ENCODE measurements around the gene LLGL1. TPM values are rescaled to one million over a fixed set of nuclear protein-coding genes. Genes with fewer than 3 reads are reported as not detected.

The LLGL1 gene
- total and polyA plus RNA-seq, 10 of the 15 experiments (the other 5 are each of a cell fraction or from before 2014, with no cell fraction given): 0.02 to 9.2 (median 2.5) TPM

DNA sequence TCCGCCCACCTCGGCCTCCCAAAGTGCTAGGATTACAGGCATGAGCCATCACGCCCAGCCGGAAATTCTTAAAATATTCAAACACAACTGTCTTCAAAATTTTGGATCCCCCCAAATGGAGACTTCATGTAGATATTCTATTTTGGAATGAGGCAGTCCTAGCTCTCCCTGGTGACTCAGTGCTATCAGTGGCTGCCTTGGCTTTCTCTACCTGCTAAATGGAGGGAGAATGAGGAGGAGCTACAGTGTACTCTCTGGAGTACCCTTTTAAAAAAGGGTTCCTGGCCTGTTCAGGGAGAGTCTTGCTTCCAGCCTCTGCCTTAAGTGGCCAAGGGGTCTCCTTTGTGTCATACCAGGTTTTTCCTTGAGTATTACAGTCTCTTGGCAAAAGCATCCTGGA, 31.0 kb upstream of the LLGL1 start:
- ChIA-PET RAD21 (ENCODE audit: unreplicated experiment) (no interaction called here), SMC1A (ENCODE audit: uncharacterized antibody, unreplicated experiment) (no interaction called here), CTCF (no interaction called here), POLR2A (no interaction called here)
- Histone ChIP-seq H2AFZ (ENCODE audit: control insufficient read depth, low read depth, low read length) (no peak overlapping the region), H3K4me1 (ENCODE audit: control insufficient read depth, insufficient read depth, low read length) (no peaks in the 10 kb centered on the region), H3K36me3 (ENCODE audit: control insufficient read depth in 2 of 2, insufficient read depth in 2 of 2, low read length in 1 of 2) (peaks cover 30 to 51% of the 10 kb centered on the region in 2 experiments), H3K4me3 (no peak overlapping the region), H4K20me1 (ENCODE audit: control insufficient read depth, insufficient read depth) (peaks cover 17% of the 10 kb centered on the region), H3K27ac (ENCODE audit: control insufficient read depth, insufficient read depth) (no peak overlapping the region), H3K4me2 (ENCODE audit: control insufficient read depth, insufficient read depth) (no peak overlapping the region), H3K9me3 (replicated peaks; ENCODE audit: control insufficient read depth, insufficient read depth, low read length) (no peaks in the 10 kb centered on the region), H3K27me3 (replicated peaks in 1 of 2; ENCODE audit: control insufficient read depth in 2 of 2, insufficient read depth in 2 of 2, low read length in 1 of 2) (no peaks in the 10 kb centered on the region), H3K79me2 (ENCODE audit: control insufficient read depth, insufficient read depth, low read length) (peaks cover 61% of the 10 kb centered on the region), H3K9ac (ENCODE audit: control insufficient read depth, insufficient read depth, low read length) (no peak overlapping the region)
- 96% methylated on average over 4 of the region's 4 CpGs for WGBS (ENCODE audit: insufficient coverage, insufficient replicate concordance, low lambda C conversion rate, missing lambda C conversion rate)
- intact Hi-C loops (cut with micrococcal nuclease; ENCODE audit: unreplicated experiment): no loop called here
- ATAC-seq (no peak), DNase-seq (ENCODE audit: low read depth, low spot score) (no peak), FAIRE-seq (no peak)
- no TSS peak for BruUV-seq (replicated peaks)
- in situ Hi-C loops (cut with MboI): no loop called here
- TF ChIP-seq IKZF1 (conservative IDR thresholded peaks at IDR 0.05) (no peak), CHD1 (IDR thresholded peaks at IDR 0.05; ENCODE audit: low read depth, low read length) (no peak), ZNF687 (IDR thresholded peaks at IDR 0.05) (no peak), EED (IDR thresholded peaks at IDR 0.05; ENCODE audit: low read depth) (no peak), NR2C1 (IDR thresholded peaks at IDR 0.05) (no peak), HDGF (IDR thresholded peaks at IDR 0.05) (no peak), RCOR1 (conservative IDR thresholded peaks at IDR 0.05; ENCODE audit: low read depth, low read length) (no peak), MYB (IDR thresholded peaks at IDR 0.05; ENCODE audit: borderline replicate concordance, low read depth, low read length) (no peak), KLF5 (IDR thresholded peaks at IDR 0.05; ENCODE audit: partially characterized antibody) (no peak), REST (IDR thresholded peaks at IDR 0.05; ENCODE audit: low read depth, low read length) (no peak), BRCA1 (IDR thresholded peaks at IDR 0.05; ENCODE audit: low read depth, low read length) (no peak), ZNF207 (IDR thresholded peaks at IDR 0.05; ENCODE audit: borderline replicate concordance) (no peak), NR2F1 (conservative IDR thresholded peaks at IDR 0.05) (no peak)
- TF ChIP-seq, protein P1, sequence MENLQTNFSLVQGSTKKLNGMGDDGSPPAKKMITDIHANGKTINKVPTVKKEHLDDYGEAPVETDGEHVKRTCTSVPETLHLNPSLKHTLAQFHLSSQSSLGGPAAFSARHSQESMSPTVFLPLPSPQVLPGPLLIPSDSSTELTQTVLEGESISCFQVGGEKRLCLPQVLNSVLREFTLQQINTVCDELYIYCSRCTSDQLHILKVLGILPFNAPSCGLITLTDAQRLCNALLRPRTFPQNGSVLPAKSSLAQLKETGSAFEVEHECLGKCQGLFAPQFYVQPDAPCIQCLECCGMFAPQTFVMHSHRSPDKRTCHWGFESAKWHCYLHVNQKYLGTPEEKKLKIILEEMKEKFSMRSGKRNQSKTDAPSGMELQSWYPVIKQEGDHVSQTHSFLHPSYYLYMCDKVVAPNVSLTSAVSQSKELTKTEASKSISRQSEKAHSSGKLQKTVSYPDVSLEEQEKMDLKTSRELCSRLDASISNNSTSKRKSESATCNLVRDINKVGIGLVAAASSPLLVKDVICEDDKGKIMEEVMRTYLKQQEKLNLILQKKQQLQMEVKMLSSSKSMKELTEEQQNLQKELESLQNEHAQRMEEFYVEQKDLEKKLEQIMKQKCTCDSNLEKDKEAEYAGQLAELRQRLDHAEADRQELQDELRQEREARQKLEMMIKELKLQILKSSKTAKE (IDR thresholded peaks at IDR 0.05; ENCODE audit: low read depth, poor library complexity, severe bottlenecking): no peak
- TF ChIP-seq, protein P2, sequence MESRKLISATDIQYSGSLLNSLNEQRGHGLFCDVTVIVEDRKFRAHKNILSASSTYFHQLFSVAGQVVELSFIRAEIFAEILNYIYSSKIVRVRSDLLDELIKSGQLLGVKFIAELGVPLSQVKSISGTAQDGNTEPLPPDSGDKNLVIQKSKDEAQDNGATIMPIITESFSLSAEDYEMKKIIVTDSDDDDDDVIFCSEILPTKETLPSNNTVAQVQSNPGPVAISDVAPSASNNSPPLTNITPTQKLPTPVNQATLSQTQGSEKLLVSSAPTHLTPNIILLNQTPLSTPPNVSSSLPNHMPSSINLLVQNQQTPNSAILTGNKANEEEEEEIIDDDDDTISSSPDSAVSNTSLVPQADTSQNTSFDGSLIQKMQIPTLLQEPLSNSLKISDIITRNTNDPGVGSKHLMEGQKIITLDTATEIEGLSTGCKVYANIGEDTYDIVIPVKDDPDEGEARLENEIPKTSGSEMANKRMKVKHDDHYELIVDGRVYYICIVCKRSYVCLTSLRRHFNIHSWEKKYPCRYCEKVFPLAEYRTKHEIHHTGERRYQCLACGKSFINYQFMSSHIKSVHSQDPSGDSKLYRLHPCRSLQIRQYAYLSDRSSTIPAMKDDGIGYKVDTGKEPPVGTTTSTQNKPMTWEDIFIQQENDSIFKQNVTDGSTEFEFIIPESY (IDR thresholded peaks at IDR 0.05): no peak

All from GM12878 (cell line).